Transverse colon (tissue), 4 donors: ENCODE measurements around the gene ZNF608.

Experiments
- CTCF ChIP-seq, 5 experiments: fragments of 200-600 bp in 3 of 5; fragments of 450-650 bp in 2 of 5; sonication (generic) in 3 of 5; IDR thresholded peaks; 1 replicate in 2 of 5; 2 replicates in 3 of 5; pipeline ENCODE4 v1.5.1; 2016 to 2017; ENCODE audit warnings: antibody characterized with exemption in 5 of 5, inconsistent platforms in 3 of 5, mild to moderate bottlenecking in 2 of 5, moderate library complexity in 1 of 5
- EP300 ChIP-seq: sonication (generic); formaldehyde crosslinking; IDR thresholded peaks from one replicate; pipeline ENCODE4 v1.6.1; 2017; ENCODE audit warnings: antibody characterized with exemption, low read depth
- POLR2A ChIP-seq: fragments of 450-650 bp; IDR thresholded peaks from one replicate; pipeline ENCODE4 v1.6.1; 2016; ENCODE audit warnings: antibody characterized with exemption, mild to moderate bottlenecking, moderate library complexity
- POLR2AphosphoS5 ChIP-seq, 3 donors: sonication (generic); formaldehyde crosslinking; IDR thresholded peaks; one replicate each; pipeline ENCODE4 v1.6.1; 2016; ENCODE audit warnings: antibody characterized with exemption in 3 of 3

GRCh38 chr5:124728968-124729332 lies 17.5 kb downstream of the ZNF608 start:
- no peak for TF ChIP-seq CTCF (IDR thresholded peaks at IDR 0.05)
- no peak for TF ChIP-seq POLR2A
- no peak for TF ChIP-seq POLR2AphosphoS5 (IDR thresholded peaks at IDR 0.05)
- TF ChIP-seq EP300: no peak
